ENCODE results near the gene PLD1. TPM values are rescaled to one million over a fixed set of nuclear protein-coding genes. Genes with fewer than 3 reads are reported as not detected.

PLD1 gene
- total and polyA plus RNA-seq, 4 donors = 4.9 to 31.5 (median 18.6) TPM

DNA sequence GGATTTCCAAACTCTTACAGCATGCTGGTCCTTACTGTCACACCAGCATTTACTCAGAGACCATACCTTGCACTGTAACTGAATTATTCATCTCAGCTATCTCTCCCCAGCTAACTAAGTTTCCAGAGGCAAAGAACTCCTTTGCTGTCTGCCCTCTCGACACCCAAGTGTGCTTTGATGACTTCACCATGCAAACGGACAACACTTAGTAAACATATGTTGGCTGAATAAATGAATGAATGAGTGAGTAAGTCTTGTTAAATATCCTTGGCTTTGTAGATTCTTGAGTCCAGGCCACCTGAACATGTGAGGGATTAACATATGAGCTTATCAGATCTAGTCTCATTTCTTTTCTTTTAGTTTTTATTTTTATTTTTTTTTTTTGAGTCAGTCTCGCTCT, 138.2 kb downstream of the PLD1 start:
- WGBS = 54% methylated on average over 3 of the region's 3 CpGs
- H3K4me1 ChIP-seq (ENCODE audit: control insufficient read depth in 4 of 4, insufficient read depth in 4 of 4, low read length in 3 of 4) = peaks cover 5 to 29% (median 23%) of the 10 kb centered on the region in 4 donors
- no peaks in the 10 kb centered on the region for H3K9me3 ChIP-seq (ENCODE audit: control insufficient read depth in 4 of 4, low read length in 3 of 4)
- H3K27me3 ChIP-seq (ENCODE audit: control insufficient read depth in 4 of 4, insufficient read depth in 4 of 4, low read length in 3 of 4) = no peaks in the 10 kb centered on the region
- no peak for DNase-seq (ENCODE audit: low spot score)
- no peak overlapping the region for H3K4me3 ChIP-seq (ENCODE audit: low read depth in 1 of 3, low read length in 3 of 3)
- H3K36me3 ChIP-seq (ENCODE audit: control insufficient read depth in 4 of 4, insufficient read depth in 3 of 4, low read depth in 1 of 4, low read length in 3 of 4) = peaks cover 0 to 25% (median 17%) of the 10 kb centered on the region in 4 donors
- H3K27ac ChIP-seq (ENCODE audit: low read depth in 1 of 2, low read length in 2 of 2) = peak overlapping the region; percentile 62 to 68
- TF ChIP-seq FOXA2 (IDR thresholded peaks at IDR 0.05) (no peak), JUND (IDR thresholded peaks at IDR 0.05) (peak in 1 of 2 donors; percentile 18)
- no peak overlapping the region for H3K9ac ChIP-seq (ENCODE audit: low read depth in 1 of 2, low read length in 2 of 2)

DNA sequence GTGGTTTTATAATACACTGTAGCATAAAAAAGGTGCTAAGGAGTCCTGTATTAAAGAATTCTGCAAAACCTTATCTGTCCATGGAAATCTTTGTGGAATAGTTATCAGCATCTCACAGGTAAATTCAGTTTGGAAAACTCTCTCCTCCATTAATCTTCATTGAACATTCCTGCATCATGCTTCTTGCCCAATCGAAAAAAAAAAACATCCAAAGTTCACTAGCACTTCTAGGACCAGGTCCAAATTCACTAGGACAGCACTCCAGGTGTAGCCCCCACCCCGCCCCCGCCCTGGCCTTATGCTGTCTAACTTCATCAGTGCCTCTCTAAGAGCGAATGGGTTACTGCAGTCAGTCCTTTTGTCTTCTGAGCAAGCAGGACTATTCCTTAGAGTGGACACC, 138.6 kb downstream of the PLD1 start:
- peak overlapping the region; percentile 62 to 68 for H3K27ac ChIP-seq (ENCODE audit: low read depth in 1 of 2, low read length in 2 of 2)
- no peaks in the 10 kb centered on the region for H3K27me3 ChIP-seq (ENCODE audit: control insufficient read depth in 4 of 4, insufficient read depth in 4 of 4, low read length in 3 of 4)
- H3K4me1 ChIP-seq (ENCODE audit: control insufficient read depth in 4 of 4, insufficient read depth in 4 of 4, low read length in 3 of 4) = peaks cover 5 to 26% (median 21%) of the 10 kb centered on the region in 4 donors
- H3K9ac ChIP-seq (ENCODE audit: low read depth in 1 of 2, low read length in 2 of 2) = no peak overlapping the region
- DNase-seq (ENCODE audit: low spot score) = no peak
- 34% methylated on average over 4 of the region's 4 CpGs for WGBS
- H3K9me3 ChIP-seq (ENCODE audit: control insufficient read depth in 4 of 4, low read length in 3 of 4) = no peaks in the 10 kb centered on the region
- no peak overlapping the region for H3K4me3 ChIP-seq (ENCODE audit: low read depth in 1 of 3, low read length in 3 of 3)
- peaks cover 0 to 26% (median 21%) of the 10 kb centered on the region in 4 donors for H3K36me3 ChIP-seq (ENCODE audit: control insufficient read depth in 4 of 4, insufficient read depth in 3 of 4, low read depth in 1 of 4, low read length in 3 of 4)
- TF ChIP-seq TAF1 (conservative IDR thresholded peaks at IDR 0.05) (no peak), YY1 (IDR thresholded peaks at IDR 0.05) (peak; percentile 79), GABPA (IDR thresholded peaks at IDR 0.05 in 1 of 2, conservative IDR thresholded peaks at IDR 0.05 in 1 of 2) (no peak), JUND (IDR thresholded peaks at IDR 0.05) (peak in 1 of 2 donors; percentile 36), EGR1 (IDR thresholded peaks at IDR 0.05; ENCODE audit: low read depth in 2 of 2) (peak; percentile 87 to 88), NR2F2 (IDR thresholded peaks at IDR 0.05) (no peak), FOXA2 (IDR thresholded peaks at IDR 0.05) (no peak), SP1 (IDR thresholded peaks at IDR 0.05) (peak; percentile 63), RAD21 (IDR thresholded peaks at IDR 0.05) (peak in 1 of 2 donors; percentile 45), ATF3 (IDR thresholded peaks at IDR 0.05) (no peak), HNF4A (conservative IDR thresholded peaks at IDR 0.05) (peak; percentile 87 to 93), FOXA1 (IDR thresholded peaks at IDR 0.05) (no peak), HNF4G (IDR thresholded peaks at IDR 0.05) (peak; percentile 69), MAX (IDR thresholded peaks at IDR 0.05) (no peak), RXRA (IDR thresholded peaks at IDR 0.05) (peak; percentile 67 to 76)
- TF ChIP-seq, protein P1, sequence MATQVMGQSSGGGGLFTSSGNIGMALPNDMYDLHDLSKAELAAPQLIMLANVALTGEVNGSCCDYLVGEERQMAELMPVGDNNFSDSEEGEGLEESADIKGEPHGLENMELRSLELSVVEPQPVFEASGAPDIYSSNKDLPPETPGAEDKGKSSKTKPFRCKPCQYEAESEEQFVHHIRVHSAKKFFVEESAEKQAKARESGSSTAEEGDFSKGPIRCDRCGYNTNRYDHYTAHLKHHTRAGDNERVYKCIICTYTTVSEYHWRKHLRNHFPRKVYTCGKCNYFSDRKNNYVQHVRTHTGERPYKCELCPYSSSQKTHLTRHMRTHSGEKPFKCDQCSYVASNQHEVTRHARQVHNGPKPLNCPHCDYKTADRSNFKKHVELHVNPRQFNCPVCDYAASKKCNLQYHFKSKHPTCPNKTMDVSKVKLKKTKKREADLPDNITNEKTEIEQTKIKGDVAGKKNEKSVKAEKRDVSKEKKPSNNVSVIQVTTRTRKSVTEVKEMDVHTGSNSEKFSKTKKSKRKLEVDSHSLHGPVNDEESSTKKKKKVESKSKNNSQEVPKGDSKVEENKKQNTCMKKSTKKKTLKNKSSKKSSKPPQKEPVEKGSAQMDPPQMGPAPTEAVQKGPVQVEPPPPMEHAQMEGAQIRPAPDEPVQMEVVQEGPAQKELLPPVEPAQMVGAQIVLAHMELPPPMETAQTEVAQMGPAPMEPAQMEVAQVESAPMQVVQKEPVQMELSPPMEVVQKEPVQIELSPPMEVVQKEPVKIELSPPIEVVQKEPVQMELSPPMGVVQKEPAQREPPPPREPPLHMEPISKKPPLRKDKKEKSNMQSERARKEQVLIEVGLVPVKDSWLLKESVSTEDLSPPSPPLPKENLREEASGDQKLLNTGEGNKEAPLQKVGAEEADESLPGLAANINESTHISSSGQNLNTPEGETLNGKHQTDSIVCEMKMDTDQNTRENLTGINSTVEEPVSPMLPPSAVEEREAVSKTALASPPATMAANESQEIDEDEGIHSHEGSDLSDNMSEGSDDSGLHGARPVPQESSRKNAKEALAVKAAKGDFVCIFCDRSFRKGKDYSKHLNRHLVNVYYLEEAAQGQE (IDR thresholded peaks at IDR 0.05) = peak; percentile 38
- TF ChIP-seq, protein P2, sequence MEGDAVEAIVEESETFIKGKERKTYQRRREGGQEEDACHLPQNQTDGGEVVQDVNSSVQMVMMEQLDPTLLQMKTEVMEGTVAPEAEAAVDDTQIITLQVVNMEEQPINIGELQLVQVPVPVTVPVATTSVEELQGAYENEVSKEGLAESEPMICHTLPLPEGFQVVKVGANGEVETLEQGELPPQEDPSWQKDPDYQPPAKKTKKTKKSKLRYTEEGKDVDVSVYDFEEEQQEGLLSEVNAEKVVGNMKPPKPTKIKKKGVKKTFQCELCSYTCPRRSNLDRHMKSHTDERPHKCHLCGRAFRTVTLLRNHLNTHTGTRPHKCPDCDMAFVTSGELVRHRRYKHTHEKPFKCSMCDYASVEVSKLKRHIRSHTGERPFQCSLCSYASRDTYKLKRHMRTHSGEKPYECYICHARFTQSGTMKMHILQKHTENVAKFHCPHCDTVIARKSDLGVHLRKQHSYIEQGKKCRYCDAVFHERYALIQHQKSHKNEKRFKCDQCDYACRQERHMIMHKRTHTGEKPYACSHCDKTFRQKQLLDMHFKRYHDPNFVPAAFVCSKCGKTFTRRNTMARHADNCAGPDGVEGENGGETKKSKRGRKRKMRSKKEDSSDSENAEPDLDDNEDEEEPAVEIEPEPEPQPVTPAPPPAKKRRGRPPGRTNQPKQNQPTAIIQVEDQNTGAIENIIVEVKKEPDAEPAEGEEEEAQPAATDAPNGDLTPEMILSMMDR (IDR thresholded peaks at IDR 0.05; ENCODE audit: low read depth, low read length, missing input control) = no peak
- TF ChIP-seq, protein P3, sequence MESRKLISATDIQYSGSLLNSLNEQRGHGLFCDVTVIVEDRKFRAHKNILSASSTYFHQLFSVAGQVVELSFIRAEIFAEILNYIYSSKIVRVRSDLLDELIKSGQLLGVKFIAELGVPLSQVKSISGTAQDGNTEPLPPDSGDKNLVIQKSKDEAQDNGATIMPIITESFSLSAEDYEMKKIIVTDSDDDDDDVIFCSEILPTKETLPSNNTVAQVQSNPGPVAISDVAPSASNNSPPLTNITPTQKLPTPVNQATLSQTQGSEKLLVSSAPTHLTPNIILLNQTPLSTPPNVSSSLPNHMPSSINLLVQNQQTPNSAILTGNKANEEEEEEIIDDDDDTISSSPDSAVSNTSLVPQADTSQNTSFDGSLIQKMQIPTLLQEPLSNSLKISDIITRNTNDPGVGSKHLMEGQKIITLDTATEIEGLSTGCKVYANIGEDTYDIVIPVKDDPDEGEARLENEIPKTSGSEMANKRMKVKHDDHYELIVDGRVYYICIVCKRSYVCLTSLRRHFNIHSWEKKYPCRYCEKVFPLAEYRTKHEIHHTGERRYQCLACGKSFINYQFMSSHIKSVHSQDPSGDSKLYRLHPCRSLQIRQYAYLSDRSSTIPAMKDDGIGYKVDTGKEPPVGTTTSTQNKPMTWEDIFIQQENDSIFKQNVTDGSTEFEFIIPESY (IDR thresholded peaks at IDR 0.05) = no peak
